Stimulated activated CD8-positive, alpha-beta memory T cell treated with anti-CD3 and anti-CD28 coated beads, Interleukin-7, amount 100 ng/mL, for 1 hour (primary cell): ENCODE results near the gene SCEL.

Source experiments
- DNase-seq, 2 donors: peaks; one replicate each; pipeline ENCODE4 v3.0.0-alpha.2; 2020; ENCODE audit warnings: low read depth in 2 of 2

Gene SCEL

GRCh38 chr13:77521194-77521593, 14.3 kb upstream of the SCEL start:
- no peak for DNase-seq

- no peak for DNase-seq
These were observed 13.7 kb upstream of the SCEL start for GRCh38 chr13:77521595-77522367.

GRCh38 chr13:77522444-77522843, 13.1 kb upstream of the SCEL start:
- DNase-seq: no peak

GRCh38 chr13:77523386-77523785, 12.1 kb upstream of the SCEL start:
- DNase-seq: no peak

- no peak for DNase-seq
These were observed 11.4 kb upstream of the SCEL start for GRCh38 chr13:77523834-77524728.

- DNase-seq: no peak
These were observed 7.1 kb upstream of the SCEL start for GRCh38 chr13:77528414-77528813.

- no peak for DNase-seq
These were observed 6.5 kb upstream of the SCEL start for GRCh38 chr13:77528834-77529500.

- no peak for DNase-seq
These were observed 6.0 kb upstream of the SCEL start for GRCh38 chr13:77529501-77529840.

GRCh38 chr13:77530875-77531274, 4.6 kb upstream of the SCEL start:
- DNase-seq: no peak

GRCh38 chr13:77532983-77533382, 2.5 kb upstream of the SCEL start:
- no peak for DNase-seq

- DNase-seq: no peak
These were observed 1.4 kb upstream of the SCEL start for GRCh38 chr13:77533875-77534788.

GRCh38 chr13:77536358-77536757, 852 bp downstream of the SCEL start:
- no peak for DNase-seq

GRCh38 chr13:77537289-77537919, 1.9 kb downstream of the SCEL start:
- DNase-seq: no peak

- DNase-seq: no peak
These were observed 8.2 kb downstream of the SCEL start for GRCh38 chr13:77543711-77544110.

- DNase-seq: no peak
These were observed 8.8 kb downstream of the SCEL start for GRCh38 chr13:77544355-77544754.

GRCh38 chr13:77544758-77545338, 9.3 kb downstream of the SCEL start:
- no peak for DNase-seq

GRCh38 chr13:77545626-77546412, 10.3 kb downstream of the SCEL start:
- no peak for DNase-seq

GRCh38 chr13:77548095-77548494, 12.6 kb downstream of the SCEL start:
- no peak for DNase-seq

- DNase-seq: no peak
These were observed 13.1 kb downstream of the SCEL start for GRCh38 chr13:77548594-77548993.

- no peak for DNase-seq
These were observed 18.6 kb downstream of the SCEL start for GRCh38 chr13:77554069-77554468.
